ENCODE results near the gene MVB12B. TPM values are rescaled to one million over a fixed set of nuclear protein-coding genes. Genes with fewer than 3 reads are reported as not detected.
A peak's percentile ranks its signal among the peaks of the same experiment; 100 is the strongest.
"Not testable (repeated sequence)": the region's sequence is repeated elsewhere in the genome, so short reads cannot be mapped to it uniquely, and the experiment has no call there.

MVB12B gene
- total RNA-seq, 1 experiment from 2014 or later, result 7.2 TPM

DNA sequence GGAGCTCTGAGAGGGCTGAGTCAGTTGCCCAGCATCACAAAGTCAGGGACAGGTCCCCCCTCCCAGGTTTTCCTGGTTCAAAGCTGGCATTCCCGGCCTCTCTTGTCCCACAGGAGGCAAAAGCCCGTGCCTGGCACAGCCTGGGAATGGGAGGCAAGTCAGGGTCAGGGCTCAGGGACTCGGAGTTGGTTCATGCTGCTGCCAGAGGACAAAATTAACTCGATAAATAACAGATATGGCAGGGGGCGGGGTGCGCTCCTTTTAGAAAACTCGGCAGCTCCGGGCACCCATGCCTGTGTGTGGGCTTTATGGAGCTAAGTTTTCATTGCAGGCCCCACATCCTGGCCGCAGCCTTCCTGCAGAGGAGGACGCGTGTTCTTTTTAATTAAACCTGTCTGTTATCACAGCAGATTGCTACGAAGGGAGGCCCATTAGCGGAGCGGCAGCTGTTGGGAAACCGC, 224.3 kb downstream of the MVB12B start:
- peak; percentile 31 for DNase-seq
- no peak overlapping the region for H3K4me3 ChIP-seq (ENCODE audit: insufficient read depth, low read depth, low read length)
- no peaks in the 10 kb centered on the region for H3K36me3 ChIP-seq (replicated peaks; ENCODE audit: control insufficient read depth, insufficient read depth, low read length)
- no peaks in the 10 kb centered on the region for H3K27me3 ChIP-seq (ENCODE audit: control insufficient read depth, insufficient read depth, low read length)

- no peak overlapping the region for H3K4me3 ChIP-seq (ENCODE audit: insufficient read depth, low read depth, low read length)
Observed at GRCh38 chr9:126551812-126552211, 225.2 kb downstream of the MVB12B start.

DNA sequence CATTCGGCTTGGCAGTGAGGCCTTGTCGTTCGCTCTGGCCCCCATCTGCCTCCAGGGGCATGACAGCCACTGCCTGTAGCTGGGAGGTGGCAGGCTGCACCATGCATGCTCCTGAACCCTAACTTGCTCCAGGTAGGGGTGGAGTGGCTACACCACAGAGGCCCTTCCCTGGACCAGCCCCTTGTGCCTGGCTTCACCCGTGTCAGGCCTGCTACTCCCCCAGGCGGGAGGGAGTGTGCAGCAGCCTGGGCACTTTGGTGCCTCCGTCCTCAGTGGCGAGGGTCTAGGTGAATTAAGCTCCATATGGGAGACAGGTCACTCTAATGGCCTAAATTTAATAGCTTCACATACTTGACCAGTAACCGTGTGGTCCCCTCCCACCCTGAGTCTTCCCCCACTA, 227.7 kb downstream of the MVB12B start:
- Histone ChIP-seq H3K27me3 (ENCODE audit: control insufficient read depth, insufficient read depth, low read length) (no peaks in the 10 kb centered on the region), H3K36me3 (replicated peaks; ENCODE audit: control insufficient read depth, insufficient read depth, low read length) (no peaks in the 10 kb centered on the region), H3K4me3 (ENCODE audit: insufficient read depth, low read depth, low read length) (no peak overlapping the region)
- DNase-seq, result peak; percentile 38

More at GRCh38 chr9:126551812-126552211, 225.2 kb downstream of the MVB12B start:
- no peaks in the 10 kb centered on the region for H3K27me3 ChIP-seq (ENCODE audit: control insufficient read depth, insufficient read depth, low read length)
- no peaks in the 10 kb centered on the region for H3K36me3 ChIP-seq (replicated peaks; ENCODE audit: control insufficient read depth, insufficient read depth, low read length)
- DNase-seq, result no peak

DNA sequence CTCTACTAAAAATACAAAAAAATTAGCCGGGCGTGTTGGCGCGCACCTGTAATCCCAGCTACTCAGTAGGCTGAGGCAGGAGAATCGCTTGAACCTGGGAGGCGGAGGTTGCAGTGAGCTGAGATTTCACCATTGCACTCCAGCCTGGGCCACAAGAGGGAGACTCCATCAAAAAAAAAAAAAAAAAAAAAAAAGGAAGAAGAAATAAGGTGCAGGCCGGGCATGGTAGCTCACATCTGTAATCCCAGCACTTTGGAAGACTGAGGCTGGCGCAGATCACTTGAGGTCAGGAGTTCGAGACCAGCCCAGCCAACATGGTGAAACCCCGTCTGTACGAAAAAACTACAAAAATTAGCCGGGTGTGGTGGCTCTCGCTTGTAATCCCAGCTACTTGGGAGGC, 228.8 kb downstream of the MVB12B start:
- DNase-seq; H3K36me3 ChIP-seq (replicated peaks; ENCODE audit: control insufficient read depth, insufficient read depth, low read length); H3K4me3 ChIP-seq (ENCODE audit: insufficient read depth, low read depth, low read length): not testable (repeated sequence)

More for the DNA sequence above, 228.8 kb downstream of the MVB12B start:
- not testable (repeated sequence) for H3K27me3 ChIP-seq (ENCODE audit: control insufficient read depth, insufficient read depth, low read length)
